Activated CD8-positive, alpha-beta memory T cell treated with anti-CD3 and anti-CD28 coated beads for 4 hours (primary cell): ENCODE data around the gene IL16.
"Not testable (repeated sequence)": the region's sequence is repeated elsewhere in the genome, so short reads cannot be mapped to it uniquely, and the experiment has no call there.

ENCODE experiments used
- DNase-seq, 2 donors: peaks; one replicate each; pipeline ENCODE4 v3.0.0-alpha.2; 2020; ENCODE audit warnings: low read depth in 2 of 2

IL16 gene

DNA sequence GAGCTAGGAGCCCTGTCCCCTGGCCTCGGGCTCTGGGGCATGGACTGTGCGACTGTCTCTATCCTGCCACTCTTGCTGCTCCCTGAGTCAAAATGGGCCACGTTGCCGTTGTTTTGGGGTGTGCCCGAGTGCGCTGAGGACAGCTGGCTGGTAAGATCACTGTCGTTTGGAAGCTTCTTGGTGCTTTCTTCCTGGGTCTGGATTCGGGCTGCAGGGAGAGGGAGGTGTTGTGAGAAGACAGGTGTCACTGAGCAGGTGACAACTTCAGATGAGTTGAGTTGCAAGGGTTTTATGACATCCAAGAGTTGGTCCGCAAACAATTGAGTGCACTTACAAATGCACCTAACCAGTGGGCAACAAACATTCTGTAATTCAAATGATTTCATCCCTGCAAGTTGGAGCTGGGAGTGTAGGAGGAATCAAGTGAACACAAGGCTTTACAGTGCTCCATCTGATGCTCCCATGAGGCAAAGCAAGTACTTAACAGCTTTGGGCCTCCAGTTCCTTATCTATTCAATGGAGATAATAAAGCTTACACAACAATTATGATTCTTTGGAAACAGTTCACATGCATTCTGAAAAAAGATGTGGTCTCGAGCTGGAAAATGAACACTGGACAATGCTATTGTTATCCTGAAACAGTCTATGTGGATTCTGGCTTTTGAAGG lies 138.2 kb downstream of the IL16 start:
- DNase-seq, result no peak

DNA sequence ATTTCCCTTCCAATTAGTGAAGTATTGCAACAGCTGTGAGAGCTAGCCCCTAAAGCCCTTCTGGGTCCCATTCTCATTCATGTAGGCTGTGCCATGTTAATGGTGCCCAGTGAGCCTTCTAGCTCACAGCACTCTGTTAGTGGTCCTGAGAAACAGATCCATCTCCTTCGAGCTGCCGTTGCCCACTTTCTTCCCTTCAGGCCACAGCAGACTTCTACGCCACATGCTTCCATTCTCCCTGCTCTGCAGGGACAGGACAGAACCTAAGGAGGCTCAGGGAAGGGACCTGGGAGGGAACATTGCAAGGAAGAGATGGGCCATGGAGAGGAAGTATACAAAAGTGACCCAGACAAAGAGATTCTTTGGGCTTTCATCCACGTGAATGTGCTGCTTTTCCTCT lies 139.0 kb downstream of the IL16 start:
- DNase-seq, result no peak

DNA sequence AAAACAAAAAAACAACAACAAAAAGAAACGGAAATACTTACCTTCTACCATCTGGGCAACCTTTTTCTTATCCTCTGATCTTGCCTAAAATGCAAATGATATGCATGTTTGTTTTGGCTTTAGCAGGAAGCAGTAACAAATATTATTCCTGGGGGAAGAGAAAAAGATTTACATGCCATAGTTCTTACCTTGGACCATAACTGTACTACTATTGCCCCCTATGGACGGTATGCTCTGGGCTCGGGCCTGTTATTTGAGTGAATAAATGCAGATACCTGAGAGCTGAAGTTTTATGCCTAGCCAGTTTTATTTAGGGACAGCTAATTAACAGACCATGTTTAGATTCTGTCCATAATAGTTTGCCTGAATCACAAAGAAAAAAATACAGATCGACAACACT lies 139.9 kb downstream of the IL16 start:
- DNase-seq, result no peak

DNA sequence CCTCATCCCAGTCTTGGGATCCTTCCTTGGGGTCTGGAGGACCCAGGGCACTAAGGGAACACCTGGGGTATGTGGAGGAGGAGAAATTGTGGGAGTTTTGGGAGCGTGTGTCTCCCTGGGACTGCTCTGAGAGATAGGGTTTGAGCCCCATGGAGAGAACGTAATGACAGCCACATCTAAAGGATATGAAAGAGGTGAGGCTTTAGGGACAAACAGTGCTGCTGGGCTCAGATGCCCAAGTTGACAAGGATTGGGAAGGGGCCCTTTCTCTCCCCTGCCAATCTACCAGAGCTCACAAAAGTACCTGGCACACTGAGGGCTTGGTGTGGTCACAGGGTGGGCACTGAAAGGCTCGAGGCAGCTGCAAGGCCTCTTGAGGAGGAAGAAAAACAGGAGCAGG lies 140.6 kb downstream of the IL16 start:
- no peak for DNase-seq

DNA sequence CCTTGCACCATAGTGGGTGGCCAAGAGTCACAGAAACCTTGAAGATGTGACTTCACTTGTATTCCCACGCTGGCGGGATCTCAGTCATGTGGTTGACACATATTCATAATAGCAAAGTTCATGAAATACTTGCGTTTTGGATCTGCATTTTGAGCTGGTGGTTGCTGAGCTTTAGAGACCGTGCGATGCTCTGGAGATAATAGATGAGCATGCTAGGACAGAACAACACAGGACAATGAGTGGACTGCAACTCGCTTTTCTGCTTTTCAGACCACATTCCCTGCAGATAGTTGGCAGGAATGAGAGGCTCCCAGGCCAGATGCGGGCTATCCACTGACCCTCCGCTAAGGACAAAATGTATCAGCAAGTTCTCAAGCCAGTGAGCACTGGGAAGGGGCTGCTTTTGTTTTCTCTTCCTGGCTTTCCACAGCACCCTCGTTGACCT lies 141.1 kb downstream of the IL16 start:
- DNase-seq, result no peak

DNA sequence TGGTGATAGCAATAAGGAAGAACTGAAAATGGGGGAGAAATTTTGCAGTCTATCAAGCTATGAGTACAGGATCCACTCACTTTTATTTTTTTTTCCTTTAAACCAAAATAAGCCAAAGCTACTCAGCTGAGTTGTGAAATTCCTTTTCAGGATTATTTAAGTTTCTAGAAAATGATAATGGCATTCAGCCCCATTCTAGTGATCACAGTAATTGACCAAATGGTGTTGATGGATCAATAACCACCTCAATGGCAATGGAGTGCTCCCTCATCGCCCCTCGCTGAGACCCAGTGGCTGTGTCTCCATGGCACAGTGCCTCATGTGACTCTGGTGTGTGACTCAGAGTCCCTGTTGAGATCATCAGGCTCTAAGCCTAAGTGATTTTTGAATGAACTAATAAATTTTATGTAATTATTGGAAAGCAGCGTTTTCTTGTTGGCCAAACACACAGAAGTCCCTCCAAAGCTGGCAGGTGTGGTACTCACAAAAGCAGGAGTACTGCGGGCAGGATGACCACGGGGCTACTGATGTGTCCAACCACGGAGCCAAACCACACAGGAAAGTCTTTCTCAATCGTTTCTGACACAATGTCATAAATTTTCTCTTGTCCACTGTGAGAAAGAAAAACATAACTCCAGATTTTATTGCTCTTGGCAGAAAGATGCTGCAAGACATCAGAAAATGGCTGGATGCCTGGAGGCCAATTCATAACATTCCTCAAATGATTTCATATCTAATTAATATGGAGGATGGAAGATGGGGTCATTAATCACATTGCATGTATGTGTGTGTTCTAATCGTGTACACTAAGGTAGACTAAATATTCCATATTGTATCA lies 141.7 kb downstream of the IL16 start:
- no peak for DNase-seq

DNA sequence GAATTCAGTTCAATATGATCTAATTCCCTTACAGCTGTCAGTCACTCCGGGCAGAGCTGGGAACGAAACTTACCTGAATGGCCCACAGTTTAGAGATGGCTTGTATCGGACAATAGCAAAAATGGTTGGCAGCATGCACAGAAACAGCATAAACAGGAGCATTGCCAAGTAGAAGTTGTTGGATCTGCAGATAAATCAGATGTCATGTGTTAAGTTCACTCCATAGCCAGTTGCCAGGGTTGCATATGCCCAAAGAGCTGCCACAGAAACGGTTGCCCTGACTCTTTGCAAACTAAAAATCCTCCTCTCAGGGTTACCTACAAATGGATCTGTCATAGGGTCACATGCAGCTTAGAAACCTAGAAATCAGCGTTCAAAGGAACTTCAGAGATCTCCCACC lies 142.6 kb downstream of the IL16 start:
- DNase-seq, result no peak

DNA sequence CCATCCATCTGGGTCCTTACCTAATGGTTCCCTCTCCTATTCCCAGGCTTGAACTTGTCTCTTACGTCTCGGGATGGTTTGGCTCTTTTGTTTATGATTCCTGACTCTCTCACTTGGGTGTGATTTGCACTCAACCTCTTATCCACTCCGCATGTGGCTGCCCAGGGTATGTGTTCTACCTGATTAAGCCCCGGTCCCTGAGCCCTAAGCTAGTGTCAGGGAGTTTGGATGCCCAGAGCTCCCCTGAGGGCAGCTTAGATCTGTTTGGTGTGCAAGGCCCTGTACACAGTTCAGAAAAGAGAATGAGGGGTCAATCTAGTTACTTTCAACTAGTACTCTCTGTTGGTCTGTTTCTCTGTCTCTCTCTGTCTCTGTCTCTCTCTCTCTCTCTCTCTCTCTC lies 143.2 kb downstream of the IL16 start:
- no peak for DNase-seq

DNA sequence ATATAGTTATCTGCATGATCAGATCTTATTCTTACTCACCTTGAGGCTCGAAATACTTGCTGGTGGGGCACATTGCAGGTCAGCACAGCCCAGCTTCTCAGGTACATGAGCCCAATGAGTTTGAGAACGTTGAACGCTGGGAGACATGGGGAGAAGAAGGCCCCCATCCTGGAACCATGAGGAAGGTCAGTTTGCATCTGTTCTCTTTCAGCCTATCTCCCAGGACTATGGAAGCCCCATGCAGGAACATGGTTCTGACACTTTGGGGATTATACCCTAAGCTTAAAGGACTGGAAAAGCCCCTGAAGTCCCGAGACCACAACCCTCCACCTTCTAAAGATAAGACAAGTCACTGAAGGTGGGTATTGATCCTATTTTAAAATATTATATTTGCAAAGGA lies 144.7 kb downstream of the IL16 start:
- no peak for DNase-seq

DNA sequence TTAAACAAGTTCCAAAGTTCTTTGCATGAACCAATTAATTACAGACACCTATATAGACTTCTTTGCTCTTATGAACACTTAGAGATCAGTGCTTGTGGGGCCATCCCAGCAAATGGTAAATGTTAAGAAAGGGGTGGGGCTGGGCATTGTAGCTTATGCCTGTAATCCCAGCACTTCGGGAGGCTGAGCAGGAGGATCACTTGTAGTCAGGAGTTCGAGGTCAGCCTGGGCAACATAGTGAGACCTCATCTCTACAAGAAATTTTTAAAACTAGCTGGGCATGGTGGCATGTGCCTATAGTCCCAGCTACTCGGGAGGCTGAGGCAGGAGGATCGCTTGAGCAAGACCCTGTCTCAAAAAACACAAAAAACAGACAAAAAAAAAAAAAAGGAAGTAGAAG lies 146.7 kb downstream of the IL16 start:
- no peak for DNase-seq

DNA sequence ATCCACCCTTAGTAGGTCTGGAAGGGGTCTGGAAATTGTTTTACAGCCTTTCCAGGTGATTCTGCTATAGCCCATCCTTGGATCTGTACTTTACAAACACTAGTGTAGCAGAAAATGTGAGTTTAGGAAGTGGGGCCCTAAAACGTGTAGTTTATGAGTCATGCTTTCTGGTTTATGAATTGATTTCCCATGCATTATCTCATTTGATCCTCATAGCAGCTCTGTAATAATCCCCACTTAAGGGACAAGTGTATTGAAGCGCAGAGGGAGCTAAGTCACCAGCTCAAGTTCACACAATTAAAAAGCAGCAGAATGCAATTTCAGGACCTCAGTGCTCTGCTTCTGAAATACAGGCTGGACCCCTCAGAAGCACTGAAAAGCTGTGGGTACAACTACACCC lies 149.9 kb downstream of the IL16 start:
- DNase-seq, result no peak

DNA sequence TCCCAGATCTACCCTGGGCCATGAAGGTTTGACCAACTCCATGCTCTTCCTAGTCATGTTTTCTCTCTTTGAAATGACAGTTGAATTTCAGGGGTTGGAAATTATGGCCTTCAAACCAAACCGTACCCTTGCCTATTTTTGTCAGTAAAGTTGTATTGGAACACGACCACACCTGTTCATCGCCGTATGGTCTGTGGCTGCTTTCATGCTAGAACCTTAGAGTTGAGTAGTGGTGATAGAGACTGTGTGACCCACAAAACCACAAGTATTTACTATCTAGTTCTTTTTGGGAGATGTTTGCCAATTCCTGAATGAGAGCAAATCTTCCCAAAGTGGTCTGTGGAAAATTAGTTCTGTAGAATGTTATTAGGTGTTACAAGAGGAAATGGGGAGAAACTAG lies 151.2 kb downstream of the IL16 start:
- DNase-seq, result no peak

DNA sequence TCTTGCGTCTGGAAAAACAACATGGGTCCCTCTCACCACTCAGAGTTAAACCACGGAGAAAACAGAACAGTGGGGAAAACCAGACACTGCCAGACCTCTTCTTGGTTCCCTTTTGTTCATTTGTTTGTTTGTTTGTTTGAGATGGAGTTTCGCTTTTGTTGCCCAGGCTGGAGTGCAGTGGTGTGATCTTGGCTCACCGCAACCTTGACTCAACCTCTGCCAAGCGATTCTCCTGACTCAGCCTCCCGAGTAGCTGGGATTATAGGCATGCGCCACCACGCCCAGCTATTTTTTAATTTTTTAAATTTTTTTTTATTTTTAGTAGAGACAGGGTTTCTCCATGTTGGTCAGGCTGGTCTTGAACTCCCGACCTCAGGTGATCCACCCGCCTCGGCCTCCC lies 152.0 kb downstream of the IL16 start:
- not testable (repeated sequence) for DNase-seq

DNA sequence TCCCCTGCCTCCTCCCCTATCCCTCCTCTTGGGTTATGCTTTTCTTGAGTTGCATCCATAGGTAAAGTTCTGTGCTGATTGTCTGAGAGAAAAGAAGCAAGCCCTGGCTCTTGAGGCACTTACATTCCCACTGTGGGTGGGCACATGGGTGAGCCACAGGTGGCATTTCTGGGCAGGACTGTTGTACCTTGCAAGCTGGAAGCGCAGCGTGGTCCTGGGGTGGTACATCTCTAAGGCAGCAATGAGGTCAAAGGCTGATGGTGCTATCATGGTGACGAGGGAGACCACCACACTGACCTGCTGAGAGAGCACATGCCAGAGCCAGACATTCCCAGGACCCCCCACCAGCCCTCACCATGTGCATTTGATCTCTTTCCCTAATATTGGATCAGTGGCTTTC lies 152.6 kb downstream of the IL16 start:
- DNase-seq, result no peak

DNA sequence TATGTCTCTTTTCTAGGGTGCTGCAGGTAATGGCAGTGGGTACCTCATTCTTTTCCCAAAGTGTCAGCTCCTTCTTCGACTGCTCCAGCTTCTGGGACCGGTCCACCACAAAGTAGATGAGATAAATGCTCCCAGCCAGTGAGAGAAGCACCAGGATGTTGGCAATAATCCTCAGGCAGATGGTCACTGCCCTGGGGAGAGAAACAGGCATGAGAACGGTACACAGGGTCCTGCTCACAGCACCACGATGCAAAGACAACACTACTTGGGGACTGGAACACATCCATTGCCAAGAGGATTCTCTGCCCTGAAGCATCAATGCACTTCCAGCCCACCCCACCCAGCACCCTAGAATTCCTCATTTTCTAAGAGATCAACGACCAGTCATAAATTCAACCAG lies 155.0 kb downstream of the IL16 start:
- no peak for DNase-seq

DNA sequence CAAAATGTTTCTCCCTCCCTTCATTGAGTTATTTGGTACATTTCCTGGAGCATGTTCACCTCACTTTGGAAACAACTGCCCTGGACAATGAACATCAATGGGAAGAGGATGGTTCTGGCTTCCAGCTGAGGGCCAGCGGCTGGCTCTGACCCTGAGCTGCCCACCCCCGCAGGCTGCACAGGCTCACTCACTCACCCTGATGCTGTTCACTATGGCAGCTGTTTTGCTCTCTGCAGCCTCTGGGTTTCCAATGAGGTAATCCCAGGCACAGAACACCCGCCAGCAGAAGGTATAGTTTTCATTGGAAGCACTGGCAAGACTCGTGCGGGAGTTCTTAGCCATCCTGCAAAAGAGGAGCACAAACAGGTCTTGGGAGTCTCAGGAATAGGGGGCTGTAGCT lies 159.6 kb downstream of the IL16 start:
- DNase-seq, result no peak

DNA sequence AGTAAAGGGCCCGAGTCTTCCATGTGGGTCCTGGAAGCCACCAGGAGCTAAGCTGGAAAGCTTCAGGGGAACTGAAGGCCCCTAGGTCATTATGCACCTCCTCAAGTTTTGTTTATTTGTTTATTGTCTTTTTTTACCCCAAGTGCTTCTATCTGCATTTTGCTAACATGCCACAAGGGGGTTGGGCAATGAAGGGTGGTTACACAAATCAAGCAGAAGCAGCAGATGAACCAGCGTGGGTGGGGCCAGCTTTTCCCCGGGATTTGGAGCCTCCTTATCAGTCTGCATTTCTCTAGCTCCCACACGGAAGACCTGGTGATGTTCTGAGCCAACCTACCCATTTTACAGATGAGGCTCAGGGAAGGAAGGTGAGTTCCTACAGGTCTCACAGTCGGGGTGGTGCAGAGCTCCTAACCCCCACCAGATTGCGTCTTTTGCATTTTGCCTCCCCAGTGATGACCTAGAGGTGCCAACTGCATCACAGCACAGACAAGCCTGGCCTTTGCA lies 160.6 kb downstream of the IL16 start:
- DNase-seq, result no peak

DNA sequence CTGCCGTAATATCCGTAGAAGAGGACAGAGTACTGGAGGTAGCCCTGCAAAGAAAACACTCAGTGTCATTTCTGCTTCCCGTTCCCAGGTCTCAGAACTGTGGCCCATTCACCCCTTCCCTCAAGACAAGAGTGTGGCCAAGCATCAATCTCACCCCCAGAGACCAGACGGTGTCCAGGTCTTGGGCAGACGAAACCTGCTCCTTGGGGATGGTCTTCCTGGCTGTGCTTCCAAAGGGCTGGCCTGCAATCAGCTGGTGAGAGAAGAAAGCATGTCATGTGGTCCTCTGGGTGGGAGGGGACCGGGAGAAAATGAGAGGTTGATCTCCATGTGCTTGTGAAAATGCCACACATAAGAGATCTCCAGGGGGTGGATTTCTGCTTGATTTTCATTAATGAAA lies 161.6 kb downstream of the IL16 start:
- no peak for DNase-seq

DNA sequence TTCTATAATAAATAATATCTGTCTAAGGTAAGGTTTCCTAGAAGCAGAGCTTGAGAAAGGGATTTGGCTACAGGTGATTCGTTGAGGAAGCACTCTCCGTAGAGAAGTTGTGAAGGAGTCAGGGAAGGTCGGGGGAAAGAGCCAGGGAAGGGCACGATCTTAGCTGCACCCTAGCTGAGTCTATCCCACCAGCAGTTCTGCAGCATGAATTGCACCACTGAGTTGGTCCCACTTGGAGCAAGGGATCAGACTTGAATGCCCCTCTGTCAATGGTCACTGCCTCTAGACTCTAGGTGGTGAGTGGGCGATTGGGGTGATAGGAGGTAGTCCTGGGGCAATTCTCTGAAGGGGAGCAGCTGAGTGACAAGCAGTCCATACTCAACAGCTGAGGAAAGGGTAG lies 163.8 kb downstream of the IL16 start:
- DNase-seq, result no peak

DNA sequence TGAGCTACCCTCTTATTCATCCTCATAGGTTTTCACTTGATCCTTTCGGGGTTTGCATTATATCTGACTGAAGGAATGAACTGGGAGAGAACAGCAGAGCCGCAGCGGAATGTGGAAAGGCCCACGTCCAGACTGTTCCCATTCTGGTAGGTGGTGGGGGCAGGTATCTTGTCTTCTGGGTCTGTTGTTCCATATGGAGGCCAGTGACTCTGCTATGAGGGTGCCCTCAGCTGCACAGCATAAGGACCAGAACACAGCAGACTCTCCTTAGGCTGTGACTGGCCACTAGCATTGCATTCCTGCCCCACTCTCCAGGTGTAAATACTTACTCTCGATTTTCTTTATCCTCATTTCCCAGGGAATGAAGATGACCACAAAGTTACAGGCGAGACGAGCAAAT lies 165.2 kb downstream of the IL16 start:
- no peak for DNase-seq

DNA sequence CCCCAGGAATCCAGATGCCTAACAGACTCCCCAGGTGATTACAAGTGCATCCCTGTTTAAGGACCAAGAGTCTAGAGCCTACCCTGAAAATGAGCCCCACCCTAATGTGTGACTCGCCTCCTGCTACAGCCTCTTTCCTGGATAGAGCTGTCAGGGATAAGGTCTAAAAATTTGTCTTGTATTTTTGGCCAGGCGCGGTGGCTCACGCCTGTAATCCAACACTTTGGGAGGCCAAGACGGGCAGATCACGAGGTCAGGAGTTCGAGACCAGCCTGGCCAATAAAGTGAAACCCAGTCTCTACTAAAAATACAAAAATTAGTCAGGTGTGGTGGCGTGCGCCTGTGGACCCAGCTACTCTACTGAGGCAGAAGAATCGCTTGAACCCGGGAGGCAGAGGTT lies 166.1 kb downstream of the IL16 start:
- DNase-seq, result no peak

DNA sequence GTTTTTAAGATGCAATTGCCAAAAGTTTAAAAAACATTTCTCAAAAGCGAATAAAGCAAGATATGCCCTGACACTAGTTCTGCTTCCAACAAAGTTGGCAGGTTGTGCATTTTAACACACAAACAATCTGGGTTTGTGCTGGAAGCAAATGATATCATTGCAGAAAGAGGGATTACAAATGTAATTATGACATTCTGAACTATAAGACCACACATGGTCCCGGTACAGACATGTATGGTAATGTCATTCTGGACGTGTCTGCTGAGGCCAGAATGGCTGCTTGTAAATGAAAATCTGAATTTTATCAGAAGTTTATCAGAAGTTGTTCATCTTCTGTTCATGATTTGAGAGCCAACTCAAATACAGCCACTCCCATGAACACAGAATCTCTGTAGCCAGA lies 166.6 kb downstream of the IL16 start:
- no peak for DNase-seq
